Transverse colon (tissue), 3 donors: ENCODE measurements around the gene CINP.

Experiments used
- CTCF ChIP-seq, 5 experiments: fragments of 200-600 bp in 3 of 5; fragments of 450-650 bp in 2 of 5; sonication (generic) in 3 of 5; IDR thresholded peaks; 1 replicate in 2 of 5; 2 replicates in 3 of 5; pipeline ENCODE4 v1.5.1; 2016 to 2017; ENCODE audit warnings: antibody characterized with exemption in 5 of 5, inconsistent platforms in 3 of 5, mild to moderate bottlenecking in 2 of 5, moderate library complexity in 1 of 5
- POLR2A ChIP-seq: fragments of 450-650 bp; IDR thresholded peaks from one replicate; pipeline ENCODE4 v1.6.1; 2016; ENCODE audit warnings: antibody characterized with exemption, mild to moderate bottlenecking, moderate library complexity

- TF ChIP-seq CTCF (IDR thresholded peaks at IDR 0.05) (no peak), POLR2A (no peak)
These were observed 18.2 kb downstream of the CINP start for GRCh38 chr14:102344485-102344884.
